ENCODE data around the gene ALDH1A1. TPM values are rescaled to one million over a fixed set of nuclear protein-coding genes. Genes with fewer than 3 reads are reported as not detected.

The ALDH1A1 gene
- total RNA-seq, 1 donor from 2014 or later = 1.6 TPM

- DNase-seq (ENCODE audit: low read depth) = no peak
- TF ChIP-seq CTCF (conservative IDR thresholded peaks at IDR 0.05; ENCODE audit: low read depth, low read length) = no peak
- no peak overlapping the region for H3K4me3 ChIP-seq (ENCODE audit: low read depth, low read length)
These were observed 42.5 kb upstream of the ALDH1A1 start for GRCh38 chr9:72995131-72996024.

- H3K4me3 ChIP-seq (ENCODE audit: low read depth, low read length) = no peak overlapping the region
- TF ChIP-seq CTCF (conservative IDR thresholded peaks at IDR 0.05; ENCODE audit: low read depth, low read length) = no peak
- no peak for DNase-seq (ENCODE audit: low read depth)
These were observed 38.9 kb upstream of the ALDH1A1 start for GRCh38 chr9:72991772-72992171.

GRCh38 chr9:72990397-72991182 lies 37.7 kb upstream of the ALDH1A1 start:
- H3K4me3 ChIP-seq (ENCODE audit: low read depth, low read length) = no peak overlapping the region
- DNase-seq (ENCODE audit: low read depth) = no peak
- no peak for TF ChIP-seq CTCF (conservative IDR thresholded peaks at IDR 0.05; ENCODE audit: low read depth, low read length)

GRCh38 chr9:72986522-72987116 lies 33.8 kb upstream of the ALDH1A1 start:
- no peak for DNase-seq (ENCODE audit: low read depth)
- no peak overlapping the region for H3K4me3 ChIP-seq (ENCODE audit: low read depth, low read length)
- no peak for TF ChIP-seq CTCF (conservative IDR thresholded peaks at IDR 0.05; ENCODE audit: low read depth, low read length)

GRCh38 chr9:72985746-72986145 lies 32.9 kb upstream of the ALDH1A1 start:
- no peak overlapping the region for H3K4me3 ChIP-seq (ENCODE audit: low read depth, low read length)

GRCh38 chr9:72984991-72985390 lies 32.1 kb upstream of the ALDH1A1 start:
- no peak for TF ChIP-seq CTCF (conservative IDR thresholded peaks at IDR 0.05; ENCODE audit: low read depth, low read length)
- no peak overlapping the region for H3K4me3 ChIP-seq (ENCODE audit: low read depth, low read length)
- no peak for DNase-seq (ENCODE audit: low read depth)

More at GRCh38 chr9:72985746-72986145, 32.9 kb upstream of the ALDH1A1 start:
- no peak for TF ChIP-seq CTCF (conservative IDR thresholded peaks at IDR 0.05; ENCODE audit: low read depth, low read length)
- no peak for DNase-seq (ENCODE audit: low read depth)
